ENCODE measurements around the gene LSM7.
"Not testable (repeated sequence)": the region's sequence is repeated elsewhere in the genome, so short reads cannot be mapped to it uniquely, and the experiment has no call there.

Gene LSM7

DNA sequence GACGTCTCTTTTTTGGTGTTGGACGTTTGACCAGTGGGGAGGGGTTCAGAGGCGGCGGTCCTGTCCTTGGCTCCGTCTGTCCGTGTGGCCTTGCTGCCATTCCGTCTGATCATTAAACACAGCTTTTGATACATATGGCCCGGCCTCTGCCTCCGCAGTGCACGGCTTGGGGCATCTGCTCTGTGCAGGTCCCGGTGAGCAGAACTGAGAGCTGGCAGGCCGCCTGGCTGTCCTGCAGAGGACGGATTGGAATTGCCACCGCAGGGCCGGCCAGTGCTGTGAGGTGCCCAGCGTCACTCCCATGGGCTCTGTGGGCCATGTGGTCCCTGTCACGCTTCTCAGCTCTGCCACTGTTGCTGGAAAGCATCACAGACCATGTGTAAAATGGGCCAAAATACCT lies 26.3 kb upstream of the LSM7 start:
- DNase-seq, result no peak

DNA sequence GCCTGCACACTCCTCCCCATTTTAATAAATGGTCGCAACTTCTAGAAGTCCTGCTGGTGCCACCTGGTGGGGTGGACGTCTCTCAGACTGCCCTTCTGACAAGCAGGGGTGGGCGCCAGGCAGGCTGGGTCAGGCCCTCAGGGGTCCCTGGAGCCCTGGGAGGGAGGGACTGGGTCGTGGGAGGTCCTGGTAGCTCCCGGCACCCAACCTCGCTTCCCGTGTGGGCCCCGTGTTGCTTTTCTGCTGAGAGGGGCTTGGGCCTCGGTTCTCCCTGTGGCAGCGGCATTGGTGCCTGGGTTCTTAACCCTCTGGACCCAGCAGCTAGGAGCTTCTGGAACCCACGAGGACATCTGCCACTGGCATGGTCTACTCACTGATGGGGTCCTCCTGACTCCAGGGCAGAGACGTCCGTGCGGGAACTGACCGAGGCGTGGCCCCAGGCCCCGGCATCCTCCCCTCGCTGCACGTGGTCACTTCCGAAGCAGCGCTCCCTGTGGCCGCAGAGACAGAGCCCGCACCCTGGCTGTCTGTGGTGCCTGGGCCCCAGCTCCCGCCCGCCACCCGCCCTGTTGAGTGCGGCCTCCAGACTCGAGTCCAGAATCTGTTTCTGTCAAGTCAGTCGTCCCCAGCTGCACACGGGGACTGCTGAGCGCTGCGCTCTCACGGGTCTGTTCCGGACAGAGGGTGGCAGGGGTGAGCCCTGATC lies 25.7 kb upstream of the LSM7 start:
- DNase-seq, result no peak

DNA sequence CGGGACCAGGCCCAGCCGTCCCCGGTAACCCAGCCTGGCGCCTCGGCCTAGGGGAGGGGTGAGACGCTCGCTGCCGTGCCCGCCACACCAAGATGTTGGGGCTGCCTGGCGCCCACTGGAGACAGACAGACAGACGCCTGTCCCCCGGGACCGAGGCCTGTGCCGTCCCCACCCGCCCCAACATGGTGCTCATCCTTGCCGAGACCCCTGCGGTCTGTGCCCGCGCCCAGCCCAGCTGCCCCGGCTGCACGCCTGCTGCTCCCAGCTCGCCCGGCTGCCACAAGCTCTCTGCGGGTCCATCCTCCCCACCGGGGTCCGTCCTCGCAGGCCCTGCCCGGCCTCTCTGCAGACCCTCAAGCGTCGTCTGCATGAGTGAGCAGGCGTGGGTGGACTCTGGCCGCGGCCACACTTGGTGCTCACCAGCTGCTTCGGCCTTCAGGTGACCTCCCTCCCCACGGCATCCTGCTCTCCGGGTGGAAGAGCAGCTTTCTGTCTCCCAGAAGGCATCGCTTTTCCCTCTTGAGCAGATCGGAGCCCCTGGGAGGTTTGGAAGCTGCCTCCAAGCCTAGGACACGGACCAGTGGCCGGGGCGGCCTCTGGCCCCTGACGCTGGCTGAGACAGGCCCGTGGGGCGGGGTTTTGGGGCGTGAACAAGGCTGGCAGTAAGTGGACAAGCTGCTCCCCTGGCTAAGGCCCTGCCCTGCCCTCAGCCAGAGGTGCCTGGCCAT lies 24.9 kb upstream of the LSM7 start:
- no peak for DNase-seq

DNA sequence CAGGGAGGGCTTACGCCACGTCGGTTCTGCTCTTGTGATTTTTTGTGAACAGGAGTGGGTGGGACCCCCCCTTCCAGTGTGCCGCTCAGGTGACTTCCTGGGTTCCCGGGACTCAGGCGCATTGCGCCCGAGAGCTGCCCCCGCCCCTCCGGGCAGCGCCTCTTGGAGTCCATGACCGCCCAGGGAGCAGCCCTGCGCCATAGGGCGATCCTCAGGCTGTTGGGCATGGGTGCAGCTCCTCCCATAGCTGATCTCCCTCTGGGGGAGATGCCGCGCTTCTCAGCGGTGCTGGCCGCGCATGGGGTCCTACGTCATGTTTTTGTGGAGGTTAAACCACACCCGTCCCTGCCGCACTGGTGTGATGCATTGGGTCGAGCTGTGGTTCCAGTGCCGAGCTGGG lies 23.7 kb upstream of the LSM7 start:
- DNase-seq, result no peak

DNA sequence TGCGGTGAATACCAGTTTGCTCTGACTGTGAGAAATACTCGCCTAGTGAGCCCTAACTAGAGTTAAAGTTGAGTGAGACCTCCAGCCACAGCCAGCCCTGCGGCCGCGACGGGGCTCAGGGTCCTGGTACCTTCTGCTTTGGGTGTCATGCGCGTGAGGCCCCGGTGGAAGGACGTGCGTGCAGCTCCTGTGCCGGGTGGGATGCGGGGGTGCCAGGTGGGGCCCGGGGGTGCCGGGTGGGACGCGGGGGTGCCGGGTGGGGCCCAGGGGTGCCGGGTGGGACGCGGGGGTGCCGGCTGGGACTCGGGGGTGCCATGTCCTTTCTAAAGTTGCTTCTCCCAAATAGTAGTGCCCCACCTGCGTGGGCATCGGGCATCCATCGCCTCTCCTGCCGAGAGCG lies 23.2 kb upstream of the LSM7 start:
- no peak for DNase-seq

DNA sequence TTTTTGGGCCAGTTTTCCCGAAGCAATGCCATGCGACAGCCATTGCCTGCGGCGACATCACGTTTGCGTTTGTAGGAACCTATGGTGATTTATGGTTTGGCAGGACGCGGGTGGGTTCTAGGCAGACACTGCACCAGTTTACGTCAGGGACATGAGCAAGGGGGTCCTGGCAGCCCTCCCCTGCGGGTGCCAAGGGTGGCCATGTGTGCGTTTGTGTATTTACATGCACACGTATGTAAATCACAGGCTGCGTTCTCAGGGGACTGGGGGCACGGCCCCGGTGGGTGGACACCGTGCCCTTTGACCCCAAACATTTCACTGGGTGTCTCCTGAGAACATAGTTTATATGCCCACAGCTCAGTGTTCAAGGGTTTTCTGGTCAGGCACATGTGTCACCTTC lies 22.3 kb upstream of the LSM7 start:
- DNase-seq, result no peak

DNA sequence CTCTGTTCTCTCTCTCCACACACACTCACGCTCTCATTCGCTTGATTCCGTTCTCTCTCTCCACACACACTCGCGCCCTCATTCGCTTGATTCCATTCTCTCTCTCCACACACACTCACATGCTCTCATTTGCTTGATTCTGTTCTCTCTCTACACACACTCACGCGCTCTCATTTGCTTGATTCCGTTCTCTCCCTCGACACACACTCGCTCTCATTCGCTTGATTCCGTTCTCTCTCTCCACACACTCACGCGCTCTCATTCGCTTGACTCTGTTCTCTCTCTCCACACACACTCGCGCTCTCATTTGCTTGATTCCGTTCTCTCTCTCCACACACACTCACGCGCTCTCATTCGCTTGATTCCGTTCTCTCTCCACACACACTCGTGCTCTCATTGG lies 21.4 kb upstream of the LSM7 start:
- not testable (repeated sequence) for DNase-seq

DNA sequence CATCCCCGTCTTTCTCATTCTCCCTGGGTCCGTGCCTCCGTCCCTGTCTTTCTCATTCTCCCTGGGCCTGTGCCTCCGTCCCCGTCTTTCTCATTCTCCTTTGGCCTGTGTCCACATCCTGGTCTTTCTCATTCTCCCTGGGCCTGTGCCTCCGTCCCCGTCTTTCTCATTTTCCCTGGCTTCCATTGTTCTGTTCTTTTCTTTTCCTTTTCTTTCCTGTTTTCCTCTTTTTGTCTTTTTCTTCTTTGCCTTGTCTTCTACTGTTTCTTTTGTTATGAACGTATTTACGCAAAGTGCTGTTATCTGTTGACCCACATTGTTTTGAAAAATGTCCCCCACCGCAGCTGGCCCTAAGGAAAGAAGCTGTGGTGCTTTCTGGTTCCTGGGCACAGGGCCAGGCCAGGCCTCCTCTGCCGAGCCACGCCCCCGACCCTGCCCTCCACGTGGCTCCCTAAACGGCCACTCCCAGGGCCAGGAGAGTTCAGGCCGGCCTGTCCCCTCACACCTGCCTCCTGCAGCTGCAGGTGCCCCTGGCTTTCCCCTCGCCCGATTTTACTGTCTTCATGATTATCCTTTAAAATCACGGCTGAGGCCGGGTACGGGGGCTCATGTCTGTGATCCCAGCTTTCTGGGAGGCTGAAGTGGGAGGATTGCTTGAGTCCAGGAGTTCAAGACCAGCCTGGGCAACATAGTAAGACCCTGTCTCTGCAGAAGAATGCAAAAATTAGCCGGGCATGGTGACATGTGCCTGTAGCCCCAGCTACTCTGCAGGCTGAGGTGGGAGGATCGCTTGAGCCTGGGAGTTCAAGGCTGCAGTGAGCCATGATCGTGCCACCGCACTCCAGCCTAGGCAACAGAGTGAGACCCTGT lies 17.6 kb upstream of the LSM7 start:
- DNase-seq, result no peak

DNA sequence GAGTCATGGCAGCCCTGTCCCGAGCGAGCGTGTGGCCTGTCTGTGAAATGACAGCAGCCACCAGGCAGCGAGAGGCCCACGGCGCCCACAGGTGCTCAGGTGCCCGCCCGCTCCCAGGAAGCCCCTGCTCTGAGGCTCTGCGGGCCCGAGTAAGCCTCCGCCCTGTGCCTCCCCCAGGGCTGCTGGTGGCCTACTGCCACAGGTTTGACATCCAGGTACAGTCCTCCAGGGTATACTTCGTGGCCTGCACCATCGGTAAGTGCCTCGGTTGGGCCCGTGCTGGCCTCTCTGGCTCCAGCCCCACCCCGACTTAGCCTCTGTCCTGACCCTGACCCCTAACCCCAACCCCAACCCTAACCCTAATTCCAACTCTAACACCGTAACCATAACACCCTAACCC lies 16.7 kb upstream of the LSM7 start:
- DNase-seq, result no peak

DNA sequence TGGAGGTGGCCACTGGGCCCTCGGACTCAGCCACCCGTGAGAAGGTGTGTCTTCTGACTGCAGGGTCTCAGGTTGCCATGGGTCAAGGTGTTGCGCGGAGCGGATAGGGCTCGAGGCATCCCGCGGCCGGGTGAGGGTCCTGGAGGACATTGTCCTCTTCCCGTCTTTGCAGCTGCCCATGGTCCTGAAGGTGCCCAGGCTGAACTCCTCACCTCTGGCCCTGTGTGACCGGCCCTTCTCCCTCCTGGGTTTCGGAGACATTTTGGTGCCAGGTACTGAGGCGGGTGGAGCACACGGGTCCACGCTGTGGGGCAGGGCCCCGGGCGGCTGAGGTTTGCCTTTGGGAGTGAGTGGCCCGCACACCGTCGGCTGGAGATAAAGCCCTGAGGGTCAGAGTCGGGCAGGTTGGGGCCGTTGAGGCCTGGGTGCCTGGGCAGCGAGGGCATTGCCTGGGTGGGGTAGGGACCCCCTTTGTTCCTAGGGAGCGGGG lies 16.0 kb upstream of the LSM7 start:
- DNase-seq, result no peak

DNA sequence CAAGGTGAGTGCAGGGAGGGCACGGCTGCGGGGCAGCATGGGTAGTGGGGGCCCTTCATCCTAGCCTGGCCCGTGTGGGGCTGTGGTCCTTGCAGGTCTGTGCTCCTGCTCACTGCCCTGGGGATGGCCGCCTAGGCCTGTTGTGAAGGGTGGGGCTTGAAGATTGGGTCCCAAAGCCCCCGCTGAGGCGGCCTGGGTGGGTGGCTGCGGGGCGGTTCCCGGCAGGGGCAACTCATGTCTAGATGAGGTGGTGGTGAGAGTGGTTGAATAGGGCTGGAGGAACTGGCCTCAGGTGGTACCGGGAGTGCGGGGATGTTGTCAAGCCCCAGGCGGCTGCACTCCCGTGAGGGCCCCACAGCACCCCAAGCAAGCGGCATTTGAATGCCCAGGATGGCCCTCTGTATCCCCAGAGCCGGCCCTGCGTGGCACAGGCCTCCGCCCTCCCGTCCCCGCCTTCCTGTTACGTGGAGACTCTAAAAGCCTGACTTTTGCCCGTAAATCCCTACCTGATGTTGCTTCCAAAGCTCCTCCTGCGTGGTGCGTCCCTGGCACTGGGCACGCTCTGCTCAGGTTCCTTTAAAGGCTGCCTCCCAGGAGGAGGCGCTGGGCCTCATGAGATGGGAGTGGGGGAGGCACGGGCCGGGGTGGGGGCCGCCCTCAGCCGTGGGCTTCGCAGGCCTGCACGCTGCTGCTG lies 15.1 kb upstream of the LSM7 start:
- DNase-seq, result no peak

DNA sequence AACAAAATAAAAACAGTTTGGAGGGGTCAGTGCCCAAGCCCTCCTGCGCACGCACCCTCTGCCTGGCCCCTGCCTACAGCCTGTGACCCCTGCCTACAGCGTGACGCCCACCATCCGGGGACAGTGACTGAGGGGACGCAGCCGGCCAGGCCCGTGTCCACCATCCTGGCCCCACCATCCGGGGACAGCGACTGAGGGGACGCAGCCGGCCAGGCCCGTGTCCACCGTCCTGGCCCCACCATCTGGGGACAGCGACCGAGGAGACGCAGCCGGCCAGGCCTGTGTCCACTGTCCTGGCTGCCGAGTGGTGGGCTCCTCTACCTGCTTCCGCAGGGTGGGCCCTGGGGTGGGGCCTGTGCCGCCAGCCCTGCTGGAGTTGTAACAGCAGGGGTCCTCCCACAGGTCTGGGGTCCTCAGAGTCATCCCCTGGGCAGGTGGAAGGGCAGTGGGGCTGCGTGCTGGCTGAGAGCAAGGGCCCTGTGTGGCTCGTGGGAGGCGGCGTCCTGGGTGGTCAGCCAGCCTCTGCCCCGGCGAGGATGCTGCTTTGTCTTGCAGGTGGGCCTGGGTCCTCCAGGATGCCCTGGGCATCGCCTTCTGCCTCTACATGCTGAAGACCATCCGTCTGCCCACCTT lies 14.4 kb upstream of the LSM7 start:
- no peak for DNase-seq

DNA sequence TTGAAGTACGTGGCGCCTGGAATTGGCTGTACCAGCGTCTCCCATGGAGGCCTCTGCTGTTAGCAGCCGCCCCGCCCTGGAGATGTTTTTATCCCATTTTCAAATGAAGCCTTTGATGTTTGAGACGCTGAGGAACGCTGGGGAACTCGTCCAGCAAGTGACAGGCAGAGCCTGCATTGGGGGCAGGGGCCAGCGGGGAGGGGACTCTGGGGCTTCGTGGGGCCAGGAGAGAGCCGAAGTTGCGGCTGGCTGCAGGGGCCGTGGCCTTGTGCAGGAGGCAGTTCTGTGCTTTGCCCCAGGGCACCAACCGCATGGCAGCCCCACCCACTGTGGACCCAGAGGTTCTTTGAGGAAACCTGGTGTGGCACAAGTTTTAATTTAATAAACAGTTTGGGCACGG lies 13.6 kb upstream of the LSM7 start:
- no peak for DNase-seq

DNA sequence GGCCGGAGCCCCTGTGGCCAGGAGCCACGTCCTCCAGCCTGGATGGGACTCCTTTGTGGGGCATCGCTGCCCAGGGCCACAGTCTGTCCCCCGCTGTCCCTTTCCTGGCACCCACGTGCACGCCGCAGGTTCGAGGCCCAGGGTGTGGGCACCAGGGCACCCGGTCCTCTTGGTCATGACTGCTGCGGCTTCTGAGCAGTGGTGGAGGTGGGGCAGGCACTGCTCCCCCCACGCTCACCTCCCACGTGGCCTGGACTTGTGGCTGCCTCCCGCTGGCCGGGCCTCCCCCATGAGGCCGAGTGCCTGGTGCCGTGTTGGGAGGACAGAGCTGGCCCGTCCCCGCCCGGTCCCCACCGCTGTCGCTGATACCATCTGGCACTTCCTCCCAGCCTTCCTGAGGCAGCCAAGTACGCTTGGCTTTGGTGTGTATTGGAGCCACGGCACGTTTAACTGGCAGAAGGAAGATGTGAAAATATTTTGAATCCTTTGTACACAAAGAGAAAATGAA lies 12.9 kb upstream of the LSM7 start:
- no peak for DNase-seq

DNA sequence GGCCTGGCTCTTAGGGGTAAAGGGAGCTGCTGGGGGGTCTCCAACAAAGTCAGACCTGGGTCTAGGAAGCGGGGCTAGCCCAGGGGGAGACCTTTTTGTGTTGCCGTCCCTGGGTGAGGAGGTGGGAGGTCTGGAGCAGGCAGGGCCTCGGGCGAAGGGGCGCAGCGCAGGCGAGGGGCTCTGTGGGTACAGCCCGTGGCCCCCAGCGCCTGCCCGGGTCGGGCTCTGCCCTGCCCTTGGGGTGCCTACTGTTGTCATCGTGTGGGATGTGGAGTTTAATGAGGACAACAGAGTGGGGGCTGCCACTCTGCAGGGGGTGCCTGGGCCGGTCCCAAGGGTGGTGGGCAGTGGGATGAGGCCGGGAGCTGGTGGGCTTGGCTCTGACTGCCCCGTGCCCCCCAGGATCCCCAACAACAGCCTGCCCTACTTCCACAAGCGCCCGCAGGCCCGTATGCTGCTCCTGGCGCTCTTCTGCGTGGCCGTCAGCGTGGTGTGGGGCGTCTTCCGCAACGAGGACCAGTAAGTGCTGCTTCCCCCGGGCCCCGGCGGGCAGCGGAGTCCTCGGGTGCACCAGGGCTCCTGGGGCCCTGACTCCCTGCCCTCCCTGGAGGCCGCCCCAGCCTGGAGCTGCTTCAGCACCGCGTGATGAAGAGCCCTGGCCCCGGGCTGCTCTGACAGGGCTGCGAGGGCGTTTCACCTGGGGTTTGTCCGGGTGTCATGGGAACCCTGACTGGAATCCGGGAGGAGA lies 12.3 kb upstream of the LSM7 start:
- DNase-seq, result no peak

DNA sequence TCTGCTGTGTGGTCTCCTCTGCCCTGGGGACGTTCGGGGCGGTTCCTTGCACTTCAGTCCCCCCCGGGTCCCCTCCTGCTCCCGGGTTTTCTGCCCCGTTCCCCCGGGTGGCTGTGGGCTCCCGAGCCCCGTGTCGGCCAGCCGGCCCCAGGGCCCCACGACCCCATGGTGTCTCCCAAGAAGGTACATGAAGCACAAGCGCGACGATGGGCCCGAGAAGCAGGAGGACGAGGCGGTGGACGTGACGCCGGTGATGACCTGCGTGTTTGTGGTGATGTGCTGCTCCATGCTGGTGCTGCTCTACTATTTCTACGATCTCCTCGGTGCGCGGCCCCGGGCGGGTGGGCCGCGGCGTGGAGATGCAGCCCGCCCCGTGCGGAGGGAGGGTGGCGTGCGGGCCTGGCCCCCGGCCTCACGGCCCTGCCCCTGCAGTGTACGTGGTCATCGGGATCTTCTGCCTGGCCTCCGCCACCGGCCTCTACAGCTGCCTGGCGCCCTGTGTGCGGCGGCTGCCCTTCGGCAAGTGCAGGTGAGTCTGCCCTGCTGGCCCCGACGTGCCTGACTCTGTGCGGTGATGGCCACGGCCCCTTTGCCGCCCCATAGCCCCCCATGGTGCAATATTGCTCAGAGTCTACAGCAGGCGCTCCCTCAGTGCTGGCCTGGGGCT lies 11.4 kb upstream of the LSM7 start:
- DNase-seq, result no peak

DNA sequence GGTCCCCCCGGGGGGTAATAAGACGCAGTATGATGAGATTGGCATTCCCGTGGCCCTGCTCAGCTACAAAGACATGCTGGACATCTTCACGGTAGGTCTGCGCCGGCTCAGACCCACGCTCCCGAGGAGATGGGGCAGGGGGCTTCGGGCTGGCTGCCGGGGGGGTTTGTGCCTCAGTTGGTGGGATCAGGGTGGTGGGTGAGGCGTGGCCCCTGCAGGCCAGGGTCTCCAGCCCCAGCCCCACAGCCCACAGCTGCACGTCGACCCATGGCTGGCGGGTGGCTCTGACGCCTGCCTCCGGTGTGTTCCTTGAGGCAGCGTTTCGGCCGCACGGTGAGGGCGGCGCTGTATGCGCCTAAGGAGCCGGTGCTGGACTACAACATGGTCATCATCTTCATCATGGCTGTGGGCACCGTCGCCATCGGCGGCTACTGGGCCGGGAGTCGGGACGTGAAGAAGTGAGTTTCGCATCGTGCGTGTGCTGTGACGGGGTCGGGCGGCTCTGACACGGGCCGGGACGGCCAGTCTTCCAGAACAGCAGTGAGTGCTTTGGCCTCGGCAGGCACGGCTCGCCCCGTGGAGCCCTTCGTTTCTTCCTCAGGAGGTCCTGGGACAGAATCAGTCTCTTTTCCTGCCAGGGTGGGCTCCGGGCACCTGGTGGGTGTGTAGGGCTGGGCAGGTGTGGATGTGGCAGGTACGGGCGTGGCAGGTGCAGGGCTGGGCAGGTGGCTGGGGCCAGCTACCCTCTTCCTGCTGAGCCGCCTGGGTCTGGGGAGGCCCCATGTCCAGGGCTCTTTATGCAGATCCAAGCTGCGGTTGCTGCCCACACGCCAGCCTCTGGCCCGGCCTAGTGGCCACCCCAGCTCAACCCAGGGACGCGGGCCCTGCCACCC lies 10.6 kb upstream of the LSM7 start:
- no peak for DNase-seq

DNA sequence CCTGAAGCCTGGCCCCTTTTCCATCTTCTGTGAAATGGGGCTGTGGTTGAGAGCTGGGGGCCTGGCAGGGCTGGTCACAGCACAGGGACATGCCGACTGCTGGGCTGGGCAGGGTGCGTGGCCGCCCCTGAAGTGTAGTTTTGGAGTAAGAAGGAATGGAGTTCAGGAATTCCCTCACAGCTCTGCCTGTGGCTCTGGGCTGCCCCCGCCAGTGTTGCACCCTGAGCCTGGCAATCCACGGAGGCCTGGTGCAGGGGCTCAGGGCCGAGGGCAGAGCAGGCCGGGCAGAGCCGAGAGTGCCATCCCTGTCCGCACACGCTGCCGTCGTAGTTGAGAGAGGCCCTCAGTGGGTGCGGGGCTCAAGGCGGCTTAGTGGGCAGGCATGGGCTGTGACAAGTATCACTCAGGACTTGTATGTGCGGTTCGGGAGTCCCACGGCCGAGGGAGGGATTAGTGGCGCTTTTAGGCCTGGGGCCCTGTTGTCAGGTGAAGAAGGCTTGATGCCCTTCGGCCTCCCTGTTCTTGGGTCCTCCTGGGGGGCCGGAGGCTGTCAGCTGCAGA lies 9.7 kb upstream of the LSM7 start:
- no peak for DNase-seq

DNA sequence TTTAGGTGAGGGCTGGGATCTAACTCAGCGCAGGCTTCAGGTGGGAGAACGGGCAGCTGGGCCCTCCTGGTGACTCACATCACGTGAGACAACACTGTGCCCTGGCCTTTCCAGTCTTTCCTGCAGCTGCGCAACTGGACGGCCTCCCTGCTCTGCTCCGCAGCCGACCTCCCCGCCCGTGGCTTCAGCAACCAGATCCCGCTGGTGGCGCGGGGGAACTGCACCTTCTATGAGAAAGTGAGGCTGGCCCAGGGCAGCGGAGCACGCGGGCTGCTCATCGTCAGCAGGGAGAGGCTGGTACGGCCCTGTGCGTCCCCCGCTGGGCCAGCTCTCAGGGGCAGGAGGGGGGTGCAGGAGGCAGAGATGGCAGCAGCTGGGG lies 8.9 kb upstream of the LSM7 start:
- DNase-seq, result no peak
